Liver (tissue), 9 donors: ENCODE measurements around the gene LENEP. TPM values are rescaled to one million over a fixed set of nuclear protein-coding genes. Genes with fewer than 3 reads are reported as not detected.

ENCODE experiments used
- DNase-seq: peaks from one replicate; pipeline ENCODE4 v3.0.0-alpha.2; 2017; ENCODE audit warnings: low spot score
- H3K27ac ChIP-seq, 2 donors: one replicate each; pipeline ENCODE4 v1.7.0; 2013; ENCODE audit warnings: inconsistent platforms in 2 of 2, low read length in 2 of 2, control low read depth in 1 of 2, low read depth in 1 of 2, mild to moderate bottlenecking in 1 of 2
- H3K27me3 ChIP-seq, 4 donors: one replicate each; pipeline versions ENCODE4 v1.6.1 to v1.7.0; 2013; ENCODE audit warnings: low read length in 3 of 4, inconsistent platforms in 1 of 4, mild to moderate bottlenecking in 1 of 4, moderate library complexity in 1 of 4; ENCODE audit not compliant: control insufficient read depth in 4 of 4, insufficient read depth in 4 of 4
- H3K36me3 ChIP-seq, 4 donors: one replicate each; pipeline versions ENCODE4 v1.6.1 to v1.7.0; 2013; ENCODE audit warnings: low read length in 3 of 4, mild to moderate bottlenecking in 3 of 4, low read depth in 1 of 4, moderate library complexity in 1 of 4; ENCODE audit not compliant: control insufficient read depth in 4 of 4, insufficient read depth in 3 of 4
- H3K4me1 ChIP-seq, 4 donors: one replicate each; pipeline versions ENCODE4 v1.6.1 to v1.7.0; 2013; ENCODE audit warnings: low read length in 3 of 4, mild to moderate bottlenecking in 3 of 4, moderate library complexity in 1 of 4; ENCODE audit not compliant: control insufficient read depth in 4 of 4, insufficient read depth in 4 of 4
- H3K4me3 ChIP-seq, 3 donors: one replicate each; pipeline versions ENCODE4 v1.6.1 to v1.7.0; 2013; ENCODE audit warnings: low read length in 3 of 3, control low read depth in 1 of 3, low read depth in 1 of 3, mild to moderate bottlenecking in 1 of 3
- H3K9ac ChIP-seq, 2 donors: one replicate each; pipeline ENCODE4 v1.7.0; 2013; ENCODE audit warnings: low read length in 2 of 2, mild to moderate bottlenecking in 2 of 2, moderate library complexity in 2 of 2, control low read depth in 1 of 2, low read depth in 1 of 2
- H3K9me3 ChIP-seq, 4 donors: one replicate each; pipeline versions ENCODE4 v1.6.1 to v1.7.0; 2013; ENCODE audit warnings: low read length in 3 of 4; ENCODE audit not compliant: control insufficient read depth in 4 of 4
- FOXA2 ChIP-seq: IDR thresholded peaks from 2 replicates; pipeline ENCODE4 v1.6.1; 2016; ENCODE audit warnings: antibody characterized with exemption
- GABPA ChIP-seq, 2 donors: IDR thresholded peaks in 1 of 2; conservative IDR thresholded peaks in 1 of 2; 2 replicates each; pipeline ENCODE4 v1.6.1; 2016; ENCODE audit warnings: antibody characterized with exemption in 2 of 2, mild to moderate bottlenecking in 1 of 2, moderate library complexity in 1 of 2
- HNF4A ChIP-seq, 2 donors: conservative IDR thresholded peaks; 2 replicates each; pipeline ENCODE4 v1.6.1; 2016; ENCODE audit warnings: antibody characterized with exemption in 2 of 2, mild to moderate bottlenecking in 2 of 2
- JUND ChIP-seq, 2 donors: IDR thresholded peaks; 2 replicates each; pipeline ENCODE4 v1.6.1; 2016; ENCODE audit warnings: antibody characterized with exemption in 2 of 2
- NR2F2 ChIP-seq: IDR thresholded peaks from 2 replicates; pipeline ENCODE4 v1.6.1; 2016; ENCODE audit warnings: antibody characterized with exemption
- RAD21 ChIP-seq, 2 donors: IDR thresholded peaks; 2 replicates each; pipeline ENCODE4 v1.6.1; 2016; ENCODE audit warnings: antibody characterized with exemption in 2 of 2, mild to moderate bottlenecking in 2 of 2
- RXRA ChIP-seq, 2 donors: IDR thresholded peaks; 2 replicates each; pipeline ENCODE4 v1.6.1; 2017 to 2018; ENCODE audit warnings: antibody characterized with exemption in 2 of 2, mild to moderate bottlenecking in 1 of 2
- SP1 ChIP-seq: IDR thresholded peaks from 2 replicates; pipeline ENCODE4 v1.6.1; 2018; ENCODE audit warnings: antibody characterized with exemption, mild to moderate bottlenecking
- TAF1 ChIP-seq: conservative IDR thresholded peaks from 2 replicates; pipeline ENCODE4 v1.6.1; 2016; ENCODE audit warnings: antibody characterized with exemption, mild to moderate bottlenecking
- YY1 ChIP-seq: IDR thresholded peaks from 2 replicates; pipeline ENCODE4 v1.6.1; 2016; ENCODE audit warnings: antibody characterized with exemption, mild to moderate bottlenecking
- WGBS: extraction: QIAGEN DNeasy Blood & Tissue Kit; methylation state at CpG from one replicate; pipeline ENCODE4 v1.1.7; 2013; 5-methylcytosine and 5-hydroxymethylcytosine counted together
- polyA plus RNA-seq, 2 donors: library from polyadenylated mRNA; stranded (reverse) in 1 of 2; unstranded in 1 of 2; fragments of 200-250 nt in 1 of 2; fragments of >200 nt in 1 of 2; fragmentation: Nextera tagmentation in 1 of 2; extraction: Ambion mirVana in 1 of 2; gene quantifications; one replicate each; pipeline versions ENCODE4 v1.2.1 to v1.2.3, GENCODE V29; 2013 to 2015
- total RNA-seq, 2 donors: library from RNA; depleted of rRNA; stranded (reverse); fragments of >200 nt; gene quantifications; one replicate each; pipeline ENCODE4 v1.2.3, GENCODE V29; 2014
- TF ChIP-seq, protein P1 (sequence below): IDR thresholded peaks from 2 replicates; pipeline ENCODE4 v1.6.1; 2016; ENCODE audit warnings: antibody characterized with exemption, mild to moderate bottlenecking
- TF ChIP-seq, protein P2 (sequence below): IDR thresholded peaks from 2 replicates; pipeline ENCODE4 v1.6.1; 2016; ENCODE audit warnings: antibody characterized with exemption
- TF ChIP-seq, protein P3 (sequence below): IDR thresholded peaks from 2 replicates; pipeline ENCODE4 v1.6.1; 2016; ENCODE audit warnings: antibody characterized with exemption
- donor health status: healthy.
- donor health status: healthy.
- donor health status: healthy.
- donor health status: healthy.
- donor health status: healthy.

Gene LENEP
- total and polyA plus RNA-seq, 4 donors: 0.42 TPM; not detected in 3

DNA sequence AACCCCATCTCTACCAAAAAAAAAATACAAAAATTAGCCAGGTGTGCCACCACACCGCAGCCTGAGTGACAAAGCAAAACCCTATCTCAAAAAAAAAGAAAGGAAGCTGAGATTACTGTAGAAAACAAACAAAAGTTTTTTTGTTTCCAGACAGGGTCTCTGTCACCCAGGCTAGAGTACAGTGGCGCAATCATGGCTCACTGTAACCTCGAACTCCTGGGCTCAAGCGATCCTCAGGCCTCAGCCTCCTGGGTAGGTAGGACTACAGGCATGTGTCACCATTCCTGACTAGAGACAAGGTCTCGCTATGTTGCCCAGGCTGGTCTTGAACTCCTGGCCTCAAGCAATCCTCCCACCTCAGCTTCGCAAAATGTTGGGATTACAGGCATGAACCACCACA, 29.0 kb upstream of the LENEP start:
- H3K9ac ChIP-seq: no peak overlapping the region
- no peaks in the 10 kb centered on the region for H3K27me3 ChIP-seq
- H3K9me3 ChIP-seq: no peaks in the 10 kb centered on the region
- TF ChIP-seq, protein P1, sequence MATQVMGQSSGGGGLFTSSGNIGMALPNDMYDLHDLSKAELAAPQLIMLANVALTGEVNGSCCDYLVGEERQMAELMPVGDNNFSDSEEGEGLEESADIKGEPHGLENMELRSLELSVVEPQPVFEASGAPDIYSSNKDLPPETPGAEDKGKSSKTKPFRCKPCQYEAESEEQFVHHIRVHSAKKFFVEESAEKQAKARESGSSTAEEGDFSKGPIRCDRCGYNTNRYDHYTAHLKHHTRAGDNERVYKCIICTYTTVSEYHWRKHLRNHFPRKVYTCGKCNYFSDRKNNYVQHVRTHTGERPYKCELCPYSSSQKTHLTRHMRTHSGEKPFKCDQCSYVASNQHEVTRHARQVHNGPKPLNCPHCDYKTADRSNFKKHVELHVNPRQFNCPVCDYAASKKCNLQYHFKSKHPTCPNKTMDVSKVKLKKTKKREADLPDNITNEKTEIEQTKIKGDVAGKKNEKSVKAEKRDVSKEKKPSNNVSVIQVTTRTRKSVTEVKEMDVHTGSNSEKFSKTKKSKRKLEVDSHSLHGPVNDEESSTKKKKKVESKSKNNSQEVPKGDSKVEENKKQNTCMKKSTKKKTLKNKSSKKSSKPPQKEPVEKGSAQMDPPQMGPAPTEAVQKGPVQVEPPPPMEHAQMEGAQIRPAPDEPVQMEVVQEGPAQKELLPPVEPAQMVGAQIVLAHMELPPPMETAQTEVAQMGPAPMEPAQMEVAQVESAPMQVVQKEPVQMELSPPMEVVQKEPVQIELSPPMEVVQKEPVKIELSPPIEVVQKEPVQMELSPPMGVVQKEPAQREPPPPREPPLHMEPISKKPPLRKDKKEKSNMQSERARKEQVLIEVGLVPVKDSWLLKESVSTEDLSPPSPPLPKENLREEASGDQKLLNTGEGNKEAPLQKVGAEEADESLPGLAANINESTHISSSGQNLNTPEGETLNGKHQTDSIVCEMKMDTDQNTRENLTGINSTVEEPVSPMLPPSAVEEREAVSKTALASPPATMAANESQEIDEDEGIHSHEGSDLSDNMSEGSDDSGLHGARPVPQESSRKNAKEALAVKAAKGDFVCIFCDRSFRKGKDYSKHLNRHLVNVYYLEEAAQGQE: no peak
- TF ChIP-seq HNF4A (conservative IDR thresholded peaks at IDR 0.05): no peak
- peaks cover 7 to 50% (median 35%) of the 10 kb centered on the region in 4 donors for H3K36me3 ChIP-seq
- peak overlapping the region in 1 of 2 donors; percentile 33 for H3K27ac ChIP-seq
- 92% methylated on average over 6 of the region's 6 CpGs for WGBS
- H3K4me1 ChIP-seq: peaks cover 2 to 41% (median 24%) of the 10 kb centered on the region in 4 donors
- DNase-seq: no peak
- H3K4me3 ChIP-seq: no peak overlapping the region

DNA sequence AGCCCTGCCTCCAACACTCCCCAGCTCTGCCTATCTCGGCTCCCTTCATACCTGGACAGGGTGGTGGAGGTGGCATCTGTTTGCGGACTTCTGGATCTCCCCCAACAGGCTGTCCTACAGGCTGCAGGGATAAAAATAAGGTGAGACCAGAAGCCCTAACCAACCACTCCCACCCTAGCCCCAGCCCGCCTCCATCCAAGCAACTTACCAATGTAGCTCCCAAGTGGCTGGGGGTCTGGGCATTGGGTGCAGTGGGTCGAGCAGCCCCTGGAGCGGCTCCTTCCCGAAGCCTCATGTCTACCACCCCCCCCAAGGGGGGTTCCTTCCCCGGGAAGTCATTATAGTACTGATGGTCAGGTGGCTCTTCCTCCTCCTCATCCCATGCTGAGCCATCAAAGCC, 27.3 kb upstream of the LENEP start:
- peaks cover 9 to 46% (median 23%) of the 10 kb centered on the region in 4 donors for H3K4me1 ChIP-seq
- TF ChIP-seq, protein P1: no peak
- TF ChIP-seq FOXA2 (no peak), GABPA (IDR thresholded peaks at IDR 0.05 in 1 of 2, conservative IDR thresholded peaks at IDR 0.05 in 1 of 2) (no peak), RXRA (IDR thresholded peaks at IDR 0.05) (no peak), RAD21 (IDR thresholded peaks at IDR 0.05) (no peak)
- H3K36me3 ChIP-seq: peaks cover 7 to 48% (median 35%) of the 10 kb centered on the region in 4 donors
- 92% methylated on average over 7 of the region's 7 CpGs for whole genome bisulfite sequencing
- H3K27me3 ChIP-seq: no peaks in the 10 kb centered on the region
- DNase-seq: no peak
- H3K9me3 ChIP-seq: no peaks in the 10 kb centered on the region
- H3K27ac ChIP-seq: no peak overlapping the region
- H3K4me3 ChIP-seq: no peak overlapping the region
- H3K9ac ChIP-seq: no peak overlapping the region

DNA sequence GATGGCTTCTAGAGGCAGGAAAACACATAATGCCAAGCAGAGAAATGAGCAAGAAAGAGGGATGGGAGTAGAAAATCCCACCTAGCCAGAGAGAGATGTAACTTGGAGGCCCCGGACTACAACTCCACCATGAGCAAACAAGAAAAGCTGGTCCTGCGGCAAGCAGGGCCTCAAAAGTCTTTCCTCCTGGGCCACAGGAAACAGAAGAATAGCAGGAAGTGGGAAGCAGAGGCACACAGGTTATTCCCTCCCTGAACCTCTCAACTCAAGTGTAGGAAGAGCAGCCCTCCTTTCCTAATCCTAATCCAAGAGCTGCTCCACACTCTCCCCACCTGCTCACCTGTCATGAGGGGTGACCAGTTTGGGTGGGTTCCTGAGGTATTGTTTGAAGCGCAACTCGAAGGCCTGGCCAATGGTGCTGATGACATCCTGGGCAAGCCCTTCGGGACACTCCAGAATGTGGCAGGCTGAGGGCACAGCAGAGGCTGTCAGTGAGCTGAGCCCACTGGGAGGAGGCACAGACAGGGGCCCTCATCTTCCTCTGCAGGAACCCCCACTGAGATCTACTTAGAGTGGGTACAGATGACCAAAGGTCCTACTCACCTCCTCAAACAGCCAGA, 25.9 kb upstream of the LENEP start:
- Histone ChIP-seq H3K27me3 (no peaks in the 10 kb centered on the region), H3K9me3 (no peaks in the 10 kb centered on the region), H3K36me3 (peaks cover 7 to 48% (median 35%) of the 10 kb centered on the region in 4 donors), H3K27ac (peak overlapping the region in 1 of 2 donors; percentile 2), H3K4me3 (no peak overlapping the region), H3K9ac (no peak overlapping the region), H3K4me1 (peaks cover 13 to 53% (median 30%) of the 10 kb centered on the region in 4 donors)
- DNase-seq: no peak
- WGBS: 85% methylated on average over 5 of the region's 5 CpGs
- TF ChIP-seq HNF4A (conservative IDR thresholded peaks at IDR 0.05) (no peak), JUND (IDR thresholded peaks at IDR 0.05) (no peak), SP1 (no peak), YY1 (no peak), GABPA (IDR thresholded peaks at IDR 0.05 in 1 of 2, conservative IDR thresholded peaks at IDR 0.05 in 1 of 2) (no peak), RXRA (IDR thresholded peaks at IDR 0.05) (no peak), TAF1 (no peak), NR2F2 (no peak)
- TF ChIP-seq, protein P2, sequence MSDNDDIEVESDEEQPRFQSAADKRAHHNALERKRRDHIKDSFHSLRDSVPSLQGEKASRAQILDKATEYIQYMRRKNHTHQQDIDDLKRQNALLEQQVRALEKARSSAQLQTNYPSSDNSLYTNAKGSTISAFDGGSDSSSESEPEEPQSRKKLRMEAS: no peak
- TF ChIP-seq, protein P3, sequence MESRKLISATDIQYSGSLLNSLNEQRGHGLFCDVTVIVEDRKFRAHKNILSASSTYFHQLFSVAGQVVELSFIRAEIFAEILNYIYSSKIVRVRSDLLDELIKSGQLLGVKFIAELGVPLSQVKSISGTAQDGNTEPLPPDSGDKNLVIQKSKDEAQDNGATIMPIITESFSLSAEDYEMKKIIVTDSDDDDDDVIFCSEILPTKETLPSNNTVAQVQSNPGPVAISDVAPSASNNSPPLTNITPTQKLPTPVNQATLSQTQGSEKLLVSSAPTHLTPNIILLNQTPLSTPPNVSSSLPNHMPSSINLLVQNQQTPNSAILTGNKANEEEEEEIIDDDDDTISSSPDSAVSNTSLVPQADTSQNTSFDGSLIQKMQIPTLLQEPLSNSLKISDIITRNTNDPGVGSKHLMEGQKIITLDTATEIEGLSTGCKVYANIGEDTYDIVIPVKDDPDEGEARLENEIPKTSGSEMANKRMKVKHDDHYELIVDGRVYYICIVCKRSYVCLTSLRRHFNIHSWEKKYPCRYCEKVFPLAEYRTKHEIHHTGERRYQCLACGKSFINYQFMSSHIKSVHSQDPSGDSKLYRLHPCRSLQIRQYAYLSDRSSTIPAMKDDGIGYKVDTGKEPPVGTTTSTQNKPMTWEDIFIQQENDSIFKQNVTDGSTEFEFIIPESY: no peak
- TF ChIP-seq, protein P1: no peak
